ENCODE measurements around the gene NDUFB1.

The NDUFB1 gene

GRCh38 chr14:92109490-92109889 is 12.0 kb downstream of the NDUFB1 start:
- no peak for TF ChIP-seq CTCF (IDR thresholded peaks at IDR 0.05; ENCODE audit: low read depth, low read length)
- no peak for DNase-seq (ENCODE audit: extremely low read depth, low read depth)

- no peak for DNase-seq (ENCODE audit: extremely low read depth, low read depth)
- TF ChIP-seq CTCF (IDR thresholded peaks at IDR 0.05; ENCODE audit: low read depth, low read length), result no peak
Measured at GRCh38 chr14:92108345-92109254, 12.9 kb downstream of the NDUFB1 start.

- peak; percentile 97 for DNase-seq (ENCODE audit: extremely low read depth, low read depth)
- TF ChIP-seq CTCF (IDR thresholded peaks at IDR 0.05; ENCODE audit: low read depth, low read length), result peak; percentile 86
Measured at GRCh38 chr14:92106143-92106926, 15.2 kb downstream of the NDUFB1 start, which contains the start of gene ATXN3. Gene ATXN3, minus strand, starts transcription at chr14:92106582. Its CDS starts 30 bp downstream, at chr14:92106552.

GRCh38 chr14:92105893-92106142 is 15.7 kb downstream of the NDUFB1 start:
- no peak for TF ChIP-seq CTCF (IDR thresholded peaks at IDR 0.05; ENCODE audit: low read depth, low read length)
- no peak for DNase-seq (ENCODE audit: extremely low read depth, low read depth)

GRCh38 chr14:92105073-92105892 is 16.2 kb downstream of the NDUFB1 start:
- DNase-seq (ENCODE audit: extremely low read depth, low read depth), result no peak
- no peak for TF ChIP-seq CTCF (IDR thresholded peaks at IDR 0.05; ENCODE audit: low read depth, low read length)

- no peak for DNase-seq (ENCODE audit: extremely low read depth, low read depth)
- no peak for TF ChIP-seq CTCF (IDR thresholded peaks at IDR 0.05; ENCODE audit: low read depth, low read length)
Measured at GRCh38 chr14:92103363-92103989, 18.0 kb downstream of the NDUFB1 start.
